GM18868 (cell line): ENCODE results near the gene TTYH2.

Experiments
- ATAC-seq: cut with Tn5 transposase; IDR thresholded peaks from one replicate; pipeline ENCODE4 v1.9.1; 2021; ENCODE audit warnings: mild to moderate bottlenecking, moderate library complexity; ENCODE audit not compliant: unreplicated experiment

Gene TTYH2

DNA sequence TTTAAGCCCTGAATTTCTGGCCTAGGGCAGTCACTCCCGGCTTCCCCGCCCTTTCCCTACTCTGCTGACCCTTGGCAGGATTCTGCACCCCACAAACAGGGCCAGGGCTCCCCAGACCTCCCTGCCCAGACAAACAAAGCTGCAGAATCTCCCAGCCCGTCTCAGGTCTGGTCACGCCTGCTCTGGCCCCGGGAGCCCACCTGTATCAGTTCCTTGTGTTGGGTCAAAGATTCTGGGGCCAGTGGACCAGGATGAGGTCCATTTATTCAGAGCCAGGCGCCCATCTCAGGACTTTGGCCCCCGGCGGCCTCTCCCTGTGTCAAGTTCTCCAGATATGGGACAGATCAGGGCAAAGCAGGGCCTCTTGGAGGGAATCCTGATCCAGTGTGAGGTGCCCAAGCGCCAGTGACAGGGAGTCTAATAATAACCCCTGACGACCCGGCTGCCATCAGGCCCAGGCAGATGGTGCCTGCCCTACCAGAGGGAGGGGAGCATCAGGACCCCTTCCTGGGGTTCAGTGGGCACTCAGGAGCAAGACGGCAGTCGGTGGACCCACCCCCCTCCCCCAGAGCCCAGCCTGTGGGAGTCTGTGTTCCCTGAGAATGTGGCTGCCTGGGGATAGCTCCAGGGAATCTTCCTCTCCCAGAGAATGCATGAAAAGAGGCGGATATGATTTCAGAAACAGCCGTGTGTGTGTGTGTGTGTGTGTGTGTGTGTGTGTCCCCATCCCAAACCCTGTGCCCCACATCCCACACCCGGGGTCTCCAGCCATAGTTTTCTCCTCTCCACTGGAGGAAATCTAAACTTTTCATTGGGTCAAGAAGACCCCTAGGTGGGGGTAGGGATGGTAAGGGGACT lies 1.3 kb downstream of the TTYH2 start:
- no peak for ATAC-seq

DNA sequence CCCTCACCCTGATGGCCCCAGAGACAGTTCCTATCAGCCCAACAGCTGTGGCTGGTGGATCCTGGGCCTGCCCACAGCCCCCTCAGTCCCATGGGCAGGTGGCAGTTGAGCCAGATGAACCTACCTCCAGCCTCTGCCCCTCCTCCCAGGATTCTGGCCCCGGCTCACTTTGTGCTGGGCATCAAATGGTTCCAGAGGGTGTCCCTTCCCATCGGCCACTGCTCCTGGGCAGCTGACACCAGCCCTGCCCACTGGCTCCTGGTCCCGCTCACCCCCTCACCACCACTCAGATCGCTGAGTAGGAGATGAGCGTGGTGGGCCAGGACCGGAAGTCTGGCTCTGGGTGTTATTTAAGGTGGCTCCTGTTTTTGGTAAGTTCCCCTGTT lies 2.0 kb downstream of the TTYH2 start:
- ATAC-seq: no peak

DNA sequence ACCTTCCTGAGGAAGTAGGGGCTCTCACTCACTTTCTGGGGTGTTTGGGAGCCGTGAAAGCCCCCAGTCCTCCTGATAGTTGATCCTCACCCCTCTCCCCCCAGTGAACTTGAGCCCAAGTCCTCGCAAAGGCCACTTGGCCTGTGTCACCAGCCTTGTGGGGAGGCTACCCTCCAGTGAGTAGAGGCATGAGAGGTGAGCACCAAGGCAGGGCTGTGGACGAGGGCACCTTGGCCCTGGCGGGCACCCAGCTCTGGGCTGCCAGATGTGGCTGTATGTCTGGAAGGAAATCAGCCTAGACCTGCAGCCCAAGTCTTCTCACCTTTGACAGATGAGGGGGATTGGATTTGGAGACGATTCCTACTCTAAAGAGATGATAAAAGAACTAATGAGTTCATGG lies 3.1 kb downstream of the TTYH2 start:
- ATAC-seq: no peak

DNA sequence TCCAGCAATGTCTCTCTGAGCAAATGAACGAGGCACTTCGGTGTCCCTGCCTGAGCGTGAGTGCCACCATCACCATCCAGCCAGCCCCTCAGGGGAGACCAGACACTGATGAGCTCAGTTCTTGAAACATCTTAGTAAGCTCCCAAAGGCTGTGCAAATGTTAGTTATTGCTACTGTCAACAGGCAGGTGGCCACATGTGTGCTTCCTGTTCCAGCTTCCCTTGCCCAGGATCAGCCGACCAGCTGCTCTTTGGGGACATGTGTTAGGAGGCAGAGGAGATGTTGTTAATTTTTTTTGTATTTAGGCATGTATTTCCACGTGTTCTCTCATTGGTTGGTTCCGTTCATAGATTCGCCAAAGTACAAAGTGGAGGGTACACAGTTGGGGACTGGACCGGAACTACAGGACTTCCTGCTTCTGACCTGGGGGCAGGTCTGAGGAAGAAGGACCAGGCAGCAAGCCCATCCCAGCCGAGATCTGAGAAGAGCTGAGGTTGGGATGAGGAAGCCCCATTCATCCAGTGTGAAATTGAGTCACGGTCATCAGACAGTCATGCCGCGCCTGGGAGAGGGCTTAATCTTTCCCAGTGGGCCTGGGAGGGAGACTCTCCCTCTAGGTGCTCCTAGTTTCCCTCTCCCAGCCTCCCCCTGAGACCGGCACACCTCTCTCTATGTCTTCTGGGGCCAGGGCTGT lies 3.8 kb downstream of the TTYH2 start:
- ATAC-seq: no peak

DNA sequence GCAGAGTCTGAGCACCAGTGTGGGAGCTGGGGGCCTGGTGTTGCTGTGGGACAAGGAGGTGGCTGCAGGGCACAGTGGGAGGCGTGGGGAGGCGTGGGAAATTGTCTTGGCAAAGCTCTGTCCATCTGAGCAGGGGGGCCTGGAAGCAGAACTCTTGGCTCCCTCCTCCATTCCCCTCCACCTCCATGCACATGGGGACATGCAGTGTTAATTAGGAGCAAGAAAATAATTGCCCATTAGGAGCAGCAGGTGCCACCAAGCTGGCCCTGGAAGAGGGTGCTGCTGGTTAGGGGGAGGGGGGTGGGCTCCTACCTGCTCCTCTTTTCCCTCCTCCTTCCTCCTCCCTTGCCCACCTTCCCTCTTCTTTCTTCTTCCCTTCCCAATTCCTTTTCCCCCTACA lies 4.5 kb downstream of the TTYH2 start:
- ATAC-seq: no peak

DNA sequence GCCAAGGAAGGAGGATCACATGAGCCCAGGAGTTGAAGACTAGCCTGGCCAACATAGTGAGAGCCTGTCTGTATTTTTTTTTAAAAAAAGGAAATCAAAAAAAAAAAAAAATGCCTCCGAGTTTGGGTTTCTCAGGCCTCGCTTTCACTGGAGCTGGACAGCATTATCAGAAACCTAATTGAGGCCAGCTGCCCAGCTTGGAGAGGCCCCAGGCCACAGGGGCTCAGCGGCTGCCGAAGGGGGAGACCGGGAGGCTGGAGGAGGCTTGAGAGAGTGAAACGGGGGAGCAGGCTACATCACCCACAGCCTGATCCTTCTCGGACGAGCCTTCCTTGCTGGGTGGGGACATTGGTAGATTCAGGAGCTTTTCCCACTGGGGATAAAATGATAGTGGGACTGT lies 5.1 kb downstream of the TTYH2 start:
- no peak for ATAC-seq

DNA sequence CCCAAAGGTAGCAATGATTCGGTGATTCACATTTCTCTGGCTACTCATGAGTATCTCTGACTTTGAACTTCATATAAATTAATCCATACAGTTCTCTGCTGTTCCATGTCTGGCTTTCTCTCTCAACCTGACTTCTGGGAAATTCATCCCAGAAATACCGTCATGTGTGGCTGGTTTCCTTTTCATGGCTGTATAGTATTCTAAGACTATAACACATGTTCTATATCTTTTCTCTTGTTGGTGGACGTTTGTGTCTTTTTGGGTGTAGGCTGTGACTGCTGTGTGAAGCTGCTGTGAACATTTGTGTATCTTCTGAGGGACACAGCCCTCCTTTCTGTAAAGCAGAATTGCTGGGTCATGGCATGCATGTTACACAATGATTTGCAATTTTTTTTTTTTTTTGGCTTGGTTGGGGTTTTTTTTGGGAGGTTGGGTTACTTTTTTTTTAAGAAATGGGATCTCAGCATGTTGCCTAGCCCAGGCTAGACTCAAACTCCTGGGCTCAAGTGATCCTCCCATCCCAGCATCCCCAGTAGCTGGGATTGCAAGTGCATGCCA lies 6.3 kb downstream of the TTYH2 start:
- no peak for ATAC-seq

DNA sequence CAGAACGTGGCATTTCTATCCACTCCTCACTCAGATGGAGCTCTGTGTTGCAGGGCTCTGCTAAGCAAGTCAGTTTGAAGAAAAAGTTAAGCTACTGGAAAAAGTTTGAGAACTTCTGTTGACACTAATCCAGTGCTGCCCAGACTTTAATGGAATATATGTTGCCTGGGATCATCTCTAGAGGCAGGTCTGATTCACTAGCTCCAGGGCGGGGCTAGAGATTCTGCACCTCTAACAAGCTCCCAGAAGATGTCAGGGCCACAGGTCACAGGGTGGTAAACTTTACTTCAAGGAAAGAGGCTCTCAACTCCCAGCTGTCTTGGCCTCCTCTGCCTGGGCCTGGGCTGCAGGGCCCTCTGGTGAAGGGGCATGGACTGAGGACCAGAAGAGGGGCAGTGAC lies 6.8 kb downstream of the TTYH2 start:
- no peak for ATAC-seq

DNA sequence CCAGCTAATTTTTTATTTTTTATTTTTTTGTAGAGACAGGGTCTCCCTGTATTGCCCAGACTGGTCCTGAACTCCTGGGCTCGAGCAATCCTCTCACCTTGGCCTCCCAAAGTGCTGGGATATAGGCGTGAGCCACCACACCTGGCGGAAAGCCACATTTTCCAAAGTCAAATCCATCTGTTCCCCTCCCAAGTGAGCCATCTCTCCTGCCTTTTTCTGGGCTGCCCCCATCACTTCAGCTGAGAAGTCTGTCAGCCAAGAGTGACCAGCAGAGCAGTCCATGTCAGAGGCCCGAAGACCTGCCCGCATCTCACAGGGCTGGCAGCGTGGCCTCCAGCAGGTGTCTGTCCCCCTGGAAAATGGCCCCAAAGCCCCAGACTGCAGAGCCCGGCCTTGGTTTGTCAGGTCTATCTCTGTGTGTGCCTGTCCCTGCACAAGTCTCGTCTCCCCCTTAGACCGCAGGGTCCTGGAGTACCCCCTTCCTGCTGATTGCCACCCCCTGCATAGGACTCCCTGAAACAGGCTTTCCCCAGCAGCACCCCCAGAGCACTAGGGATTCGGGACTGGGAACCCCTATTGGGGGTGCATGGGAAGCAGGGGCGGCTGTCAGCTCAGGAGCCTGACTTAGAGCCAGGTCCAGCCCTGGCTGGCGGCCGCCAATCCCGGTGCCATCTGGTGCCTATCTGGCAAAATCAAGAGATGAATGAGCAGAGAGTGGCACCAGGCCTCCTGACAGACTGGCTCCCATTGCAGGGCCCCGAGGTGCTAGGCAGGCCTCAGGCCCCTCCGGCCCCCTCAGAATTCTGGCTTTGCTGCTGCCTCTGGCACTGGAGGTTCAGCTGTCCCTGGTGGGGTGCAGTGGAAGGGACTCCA lies 7.8 kb downstream of the TTYH2 start:
- no peak for ATAC-seq

DNA sequence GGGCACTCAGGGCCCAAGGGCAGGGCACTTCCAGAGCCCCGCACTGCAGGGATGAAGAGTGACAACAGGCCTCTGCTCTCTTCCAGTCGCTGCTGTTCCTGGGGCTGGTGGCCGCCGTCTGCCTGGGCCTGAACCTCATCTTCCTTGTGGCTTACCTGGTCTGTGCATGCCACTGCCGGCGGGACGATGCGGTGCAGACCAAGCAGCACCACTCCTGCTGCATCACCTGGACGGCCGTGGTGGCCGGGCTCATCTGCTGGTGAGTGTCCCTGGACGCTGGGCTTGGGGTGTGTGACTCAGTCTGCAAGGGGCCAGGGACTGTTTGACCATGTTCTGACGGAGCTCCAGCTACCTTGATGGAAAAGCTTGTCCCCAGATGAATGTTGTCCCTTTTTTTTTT lies 9.0 kb downstream of the TTYH2 start:
- no peak for ATAC-seq

DNA sequence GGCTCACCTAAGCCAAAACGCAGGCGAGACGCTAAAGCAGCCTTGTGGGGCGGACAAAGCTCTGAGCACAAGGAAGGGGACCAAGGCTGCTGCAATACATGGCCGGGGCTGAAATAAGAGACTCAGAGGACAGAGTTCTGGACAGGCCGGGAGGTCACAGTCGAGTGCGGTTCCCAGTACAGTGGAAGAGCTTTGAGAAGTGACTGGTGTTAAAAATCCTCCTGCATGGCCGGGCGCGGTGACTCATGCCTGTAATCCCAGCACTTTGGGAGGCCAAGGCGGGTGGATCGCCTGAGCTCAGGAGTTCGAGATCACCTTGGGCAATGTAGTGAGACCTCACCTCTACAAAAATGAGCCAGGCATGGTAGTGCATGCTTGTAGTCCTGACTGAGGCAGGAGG lies 10.5 kb downstream of the TTYH2 start:
- no peak for ATAC-seq

DNA sequence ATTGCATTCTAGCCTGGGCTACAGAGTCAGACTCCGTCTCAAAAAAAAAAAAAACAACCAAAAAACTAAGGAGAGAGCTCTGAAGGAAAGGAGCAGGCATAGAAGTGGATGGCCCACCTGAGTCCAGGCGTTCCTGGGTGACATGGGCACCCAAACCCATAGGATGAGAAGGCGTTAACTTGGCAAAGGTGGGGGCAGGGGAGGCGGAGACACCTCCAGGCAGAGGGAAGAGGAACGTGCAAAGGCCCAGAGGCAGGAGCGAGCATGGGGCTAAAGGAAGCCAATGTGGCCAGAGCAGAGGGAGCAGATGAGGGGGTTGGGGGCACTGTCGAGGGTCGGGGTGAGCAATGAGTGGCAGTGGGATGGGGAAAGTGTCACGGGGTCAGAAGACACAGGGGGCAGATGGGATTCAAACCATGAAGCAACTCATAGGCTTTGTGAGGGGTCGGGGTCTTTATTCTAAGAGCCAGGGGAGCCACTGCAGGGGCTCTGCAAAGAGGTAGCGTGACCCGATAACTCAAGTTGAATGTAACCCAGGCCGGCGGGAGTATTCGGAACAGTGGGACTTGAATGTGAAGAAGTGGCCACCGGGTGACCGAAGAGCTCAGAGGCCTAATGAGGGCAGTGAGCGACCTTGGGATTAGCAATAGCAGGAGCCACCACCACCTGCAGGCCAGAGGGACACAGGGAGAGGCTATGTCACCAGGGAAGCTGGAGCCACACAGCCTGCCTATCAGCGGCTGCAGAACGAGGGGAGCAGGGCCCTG lies 11.8 kb downstream of the TTYH2 start:
- no peak for ATAC-seq

DNA sequence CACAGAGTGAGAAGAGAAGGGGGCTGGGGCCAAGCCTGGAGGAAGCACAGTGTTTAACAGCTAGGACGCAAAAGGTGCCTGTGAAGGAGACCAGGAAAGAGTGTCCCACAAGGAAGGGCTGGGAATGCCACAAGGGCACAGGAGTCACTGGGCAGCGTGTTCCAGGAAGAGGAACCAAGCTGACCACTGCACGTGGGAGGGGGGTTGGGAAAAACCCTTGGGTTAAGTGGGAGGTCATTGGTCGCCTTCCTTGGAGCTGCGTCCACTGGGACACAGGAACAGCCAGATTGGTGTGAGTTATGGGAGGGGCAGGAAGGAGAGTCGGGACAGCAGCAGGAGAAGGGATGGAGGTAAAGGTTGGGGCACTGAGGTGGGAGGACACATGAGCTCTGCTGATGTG lies 12.9 kb downstream of the TTYH2 start:
- no peak for ATAC-seq

DNA sequence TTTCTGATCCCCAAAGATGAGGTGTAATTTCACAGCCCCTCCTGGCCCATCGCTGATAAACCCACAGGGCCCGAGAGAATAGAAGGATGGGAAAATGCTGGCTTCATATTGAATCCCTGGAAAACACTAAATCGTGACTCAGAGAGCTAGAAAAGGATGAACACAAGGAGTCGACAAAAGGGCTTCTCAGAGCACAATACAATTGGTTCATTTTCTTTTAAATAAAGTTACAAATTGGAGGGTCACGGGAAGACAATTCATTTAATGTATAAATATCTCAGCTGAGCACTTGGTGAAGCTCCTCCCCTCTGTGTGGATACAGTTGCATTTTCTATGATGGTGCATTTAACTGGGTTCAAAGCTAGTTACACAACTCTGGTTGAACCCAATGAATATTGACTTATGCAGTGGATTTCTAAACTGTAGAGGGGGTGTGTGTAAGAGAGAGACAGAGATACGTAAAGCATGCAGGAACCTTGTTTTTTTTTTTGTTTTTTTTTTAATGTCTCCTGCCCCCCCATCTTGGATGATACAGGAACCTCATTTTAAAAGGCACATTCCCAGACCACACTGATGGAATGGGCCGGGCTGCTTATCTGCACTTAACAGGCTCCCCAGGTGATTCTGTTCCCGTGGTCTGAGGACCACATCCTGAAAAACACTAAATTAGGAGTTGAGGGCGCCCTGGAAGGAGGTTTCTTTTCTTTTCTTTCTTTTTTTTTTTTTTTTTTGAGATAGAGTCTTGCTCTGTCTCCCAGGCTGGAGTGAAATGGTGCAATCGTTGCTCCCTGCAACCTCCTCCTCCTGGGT lies 14.1 kb downstream of the TTYH2 start:
- ATAC-seq: no peak

DNA sequence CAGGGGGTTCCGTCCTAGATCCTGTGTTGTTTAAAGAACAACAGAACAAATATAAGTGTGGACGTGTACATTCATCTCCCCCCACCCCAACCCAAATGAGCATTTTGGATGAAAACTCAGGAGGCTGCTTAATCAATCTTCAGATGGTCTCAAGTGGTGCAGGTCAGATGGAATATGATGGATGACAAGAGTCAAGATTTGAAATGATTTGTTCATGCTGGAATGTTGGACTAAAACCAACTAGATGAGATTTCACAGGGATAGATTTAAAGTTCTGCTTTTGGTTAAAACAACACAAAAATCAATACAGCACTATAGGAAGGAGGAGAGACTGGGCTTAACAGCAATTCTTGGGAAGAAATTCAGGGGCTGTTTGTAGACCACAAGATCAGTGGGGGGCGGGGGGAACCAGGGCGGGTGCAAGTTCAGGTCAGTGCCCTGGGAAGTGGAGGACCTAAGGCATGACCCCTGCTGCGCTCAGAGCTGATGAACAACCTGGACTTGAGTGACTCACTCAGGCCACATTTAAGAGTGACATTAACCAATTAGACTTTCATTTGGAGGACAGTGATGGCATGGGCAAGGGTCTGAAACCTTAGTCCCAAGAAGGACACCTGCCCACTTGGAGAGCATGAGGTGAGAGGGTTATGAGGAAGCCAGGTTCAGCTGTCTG lies 15.1 kb downstream of the TTYH2 start:
- ATAC-seq: no peak

DNA sequence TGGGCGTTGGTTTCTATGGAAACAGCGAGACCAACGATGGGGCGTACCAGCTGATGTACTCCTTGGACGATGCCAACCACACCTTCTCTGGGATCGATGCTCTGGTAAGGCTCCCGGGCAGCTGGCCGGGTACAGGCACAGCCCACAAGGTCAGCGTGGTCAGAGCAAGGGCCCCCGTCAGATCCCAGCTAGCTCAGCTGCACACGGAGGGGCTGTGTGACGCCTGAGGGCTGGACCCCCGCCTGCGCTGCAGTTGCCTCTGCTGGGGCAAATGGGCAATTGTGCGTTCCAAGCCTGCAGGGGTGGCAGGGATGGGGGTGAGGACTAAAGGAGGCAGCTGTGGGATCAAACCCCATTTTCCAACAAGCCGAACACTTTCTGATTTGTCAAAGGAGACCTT lies 17.5 kb downstream of the TTYH2 start:
- no peak for ATAC-seq

DNA sequence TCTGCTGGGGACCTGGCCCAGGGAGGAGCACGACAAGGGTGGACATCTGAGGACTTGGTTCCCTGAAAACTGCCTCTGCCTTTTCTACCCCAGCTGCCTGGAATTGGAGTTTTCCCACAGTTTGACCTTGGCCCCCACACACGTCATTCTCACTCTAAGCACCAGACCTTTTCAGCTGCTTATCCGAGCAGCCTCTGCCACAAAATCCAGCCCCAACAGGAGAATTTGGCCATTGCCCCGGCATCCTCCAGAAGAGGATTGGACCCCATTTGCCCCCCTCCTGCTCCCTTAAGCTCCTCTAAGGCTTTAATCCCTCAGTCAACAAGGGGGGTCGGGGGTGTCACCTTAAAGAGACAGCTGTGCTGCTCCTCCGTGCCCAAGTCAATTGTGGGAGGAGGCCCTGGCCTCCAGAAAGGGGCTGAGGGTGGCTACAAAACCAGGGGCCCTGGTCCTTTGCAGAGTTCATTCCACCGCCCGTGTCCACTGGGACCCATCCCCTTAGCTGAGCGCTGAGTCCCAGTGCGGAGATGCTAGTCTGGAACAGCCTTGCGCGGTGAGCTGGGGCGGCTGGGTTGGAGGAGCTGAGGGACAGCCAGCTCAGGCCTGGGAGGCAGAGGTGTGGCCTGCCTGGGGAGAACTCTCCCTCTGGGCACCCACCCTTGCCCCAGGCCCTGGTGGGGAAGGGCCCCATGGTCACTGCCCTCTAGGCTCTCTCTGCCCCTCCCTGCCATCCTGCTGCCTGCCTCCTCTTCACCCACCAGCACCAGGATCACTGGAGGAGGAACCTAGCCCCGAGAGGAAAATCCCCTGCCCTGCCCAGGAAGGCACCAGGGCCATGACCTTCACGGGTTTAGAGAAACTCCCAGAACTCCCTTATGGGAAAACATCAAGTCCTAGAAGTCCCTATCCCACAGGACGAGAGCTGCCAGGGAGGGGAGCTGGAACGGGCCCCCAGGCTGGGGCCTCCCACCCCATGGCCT lies 18.8 kb downstream of the TTYH2 start:
- no peak for ATAC-seq

DNA sequence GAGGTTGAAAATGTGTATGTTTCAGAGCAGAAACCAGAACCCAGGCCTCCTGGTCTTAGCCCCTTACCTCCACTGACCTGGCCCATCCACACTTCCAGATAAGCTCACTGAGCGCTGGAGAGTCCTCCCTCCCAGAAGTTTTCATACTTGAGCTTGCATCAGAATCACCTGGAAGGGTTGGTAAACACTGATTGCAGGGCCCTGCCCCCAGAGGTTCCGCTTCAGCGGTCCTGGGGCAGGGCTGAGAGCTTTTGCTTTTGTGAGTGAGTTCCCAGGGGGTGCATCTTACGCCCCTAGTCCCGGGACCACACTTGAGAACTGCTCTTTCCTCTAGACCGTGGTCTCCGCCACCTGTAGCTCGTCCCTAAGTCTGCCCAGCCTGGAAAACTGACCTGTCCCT lies 20.6 kb downstream of the TTYH2 start:
- ATAC-seq: no peak
